Renal cortex interstitium (tissue), 11 donors: ENCODE measurements around the gene SPECC1L. TPM values are rescaled to one million over a fixed set of nuclear protein-coding genes. Genes with fewer than 3 reads are reported as not detected.

Source experiments
- DNase-seq, 11 donors: peaks; one replicate each; pipeline ENCODE4 v3.0.0-alpha.2; 2013; ENCODE audit warnings: low read depth in 9 of 11, low spot score in 4 of 11; ENCODE audit errors: extremely low read depth in 1 of 11
- polyA plus RNA-seq, 3 donors: library from polyadenylated mRNA; unstranded; fragments of 120-200 nt; gene quantifications; one replicate each; pipeline ENCODE4 v1.2.1, GENCODE V29; 2013; ENCODE audit not compliant: insufficient read length in 3 of 3

SPECC1L gene
- polyA plus RNA-seq, 3 donors, result 44.5 to 53.2 (median 51.3) TPM

- DNase-seq, result no peak
Measured at GRCh38 chr22:24335496-24335895, 64.9 kb downstream of the SPECC1L start.

DNA sequence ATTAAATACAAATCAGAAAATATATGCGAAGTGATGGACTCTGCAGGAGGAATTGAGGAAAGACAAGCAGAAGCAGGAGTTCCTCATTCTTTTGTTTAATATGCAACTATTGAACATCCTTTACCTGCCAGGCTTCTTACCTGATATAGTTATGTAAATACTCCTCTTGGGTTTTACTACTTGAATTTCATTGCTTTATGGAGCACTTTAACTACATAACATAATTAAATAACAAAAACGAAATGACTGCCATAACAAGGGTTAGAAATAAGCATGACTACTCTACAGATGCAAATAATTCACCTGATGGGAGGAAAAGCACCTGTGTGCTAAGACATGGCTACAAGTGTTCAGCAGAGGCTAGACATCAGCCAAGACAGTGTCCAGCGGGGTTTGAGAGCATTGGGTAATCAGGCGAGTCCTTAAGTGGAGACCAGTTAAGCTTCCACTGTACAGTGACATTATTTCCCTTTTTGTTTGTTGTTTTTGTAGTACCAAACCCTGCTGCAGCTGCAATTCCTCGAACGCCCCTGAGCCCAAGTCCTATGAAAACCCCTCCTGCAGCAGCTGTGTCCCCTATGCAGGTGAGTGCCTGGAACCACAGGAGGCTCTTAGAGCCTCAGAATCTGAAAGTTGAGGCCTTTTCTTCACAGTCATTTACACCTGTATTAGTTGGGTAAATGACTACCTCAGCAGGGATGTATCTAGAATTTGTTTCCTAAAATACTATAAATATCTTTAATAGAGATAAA lies 67.4 kb downstream of the SPECC1L start:
- DNase-seq, result no peak

GRCh38 chr22:24338726-24339451 lies 68.3 kb downstream of the SPECC1L start:
- no peak for DNase-seq

- DNase-seq, result no peak
Measured at GRCh38 chr22:24339452-24339747, 68.8 kb downstream of the SPECC1L start.

DNA sequence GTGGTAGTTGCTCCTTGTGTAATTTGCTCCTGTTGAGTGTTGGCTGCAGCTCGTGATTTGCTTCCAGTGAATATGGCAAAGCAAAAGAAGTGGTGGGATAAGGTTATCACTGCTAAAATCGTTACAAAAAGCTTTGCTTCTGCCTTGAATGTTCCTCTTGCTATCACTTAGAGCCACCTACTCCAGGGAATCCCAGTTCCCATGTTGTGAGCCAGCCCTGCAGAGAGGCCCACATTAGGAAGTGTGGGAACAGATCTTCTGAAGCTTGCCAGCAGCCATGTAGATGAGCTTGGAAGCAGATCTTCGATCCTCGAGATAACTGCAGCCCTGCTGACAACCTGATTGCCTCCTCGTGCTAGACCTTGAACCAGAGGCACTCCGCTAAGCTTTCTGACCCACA lies 71.0 kb downstream of the SPECC1L start:
- DNase-seq, result no peak

- no peak for DNase-seq
Measured at GRCh38 chr22:24350627-24351026, 80.0 kb downstream of the SPECC1L start.

DNA sequence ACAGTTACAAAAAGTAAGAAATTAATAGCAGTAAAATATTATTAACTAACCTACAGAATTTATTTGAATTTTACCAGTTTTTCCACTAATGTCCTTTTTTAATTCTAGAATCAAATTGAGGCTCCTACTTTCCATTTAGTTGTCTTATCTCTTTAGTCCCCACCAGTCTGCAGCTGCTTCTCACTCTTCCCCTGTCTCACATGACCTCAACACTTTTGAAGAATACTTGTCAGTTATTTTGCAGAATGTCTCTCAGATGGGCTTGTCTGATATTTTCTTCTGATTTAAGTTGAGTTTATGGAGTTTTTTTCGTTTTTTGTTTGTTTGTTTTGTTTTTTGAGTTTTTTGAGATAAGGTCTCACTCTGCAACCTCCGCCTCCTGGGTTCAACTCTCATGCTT lies 82.5 kb downstream of the SPECC1L start:
- DNase-seq, result no peak

- DNase-seq, result no peak
Measured at GRCh38 chr22:24355574-24355973, 84.9 kb downstream of the SPECC1L start.

GRCh38 chr22:24357547-24357946 lies 86.9 kb downstream of the SPECC1L start:
- DNase-seq, result no peak

DNA sequence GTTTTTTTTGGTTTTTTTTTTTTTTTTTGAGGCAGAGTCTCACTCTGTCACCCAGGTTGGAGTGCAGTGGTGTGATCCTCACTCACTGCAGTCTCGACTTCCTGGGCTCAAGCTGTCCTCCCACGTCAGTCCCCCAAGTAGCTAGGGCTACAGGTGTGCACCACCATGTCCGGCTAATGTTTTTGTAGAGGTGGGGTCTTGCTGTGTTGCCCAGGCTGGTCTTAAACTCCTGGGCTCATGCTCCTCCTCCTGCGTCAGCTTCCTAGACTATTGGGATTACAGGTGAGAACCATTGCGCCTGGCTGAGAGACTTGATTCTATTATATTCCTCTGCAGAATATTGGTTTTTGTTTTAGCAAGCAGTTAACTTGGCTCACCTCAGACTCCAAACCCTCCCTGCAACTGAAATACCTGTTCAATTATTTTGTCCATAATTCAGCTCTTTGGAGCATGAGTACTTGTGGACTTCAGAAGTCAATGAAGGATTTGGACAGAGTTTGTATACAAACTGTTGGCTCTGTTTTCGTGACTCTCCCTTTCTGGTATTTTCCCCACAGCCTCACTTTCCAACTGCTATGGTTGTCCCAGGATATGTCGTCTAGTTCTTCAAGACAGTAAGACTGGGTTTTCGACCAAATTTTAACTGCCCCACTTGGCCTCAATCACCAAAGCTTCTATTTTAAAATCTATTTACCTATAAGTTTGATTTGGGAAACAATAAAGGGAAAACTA lies 87.6 kb downstream of the SPECC1L start:
- no peak for DNase-seq

GRCh38 chr22:24359452-24360120 lies 89.0 kb downstream of the SPECC1L start:
- no peak for DNase-seq

- DNase-seq, result no peak
Measured at GRCh38 chr22:24361976-24362646, 91.5 kb downstream of the SPECC1L start.

DNA sequence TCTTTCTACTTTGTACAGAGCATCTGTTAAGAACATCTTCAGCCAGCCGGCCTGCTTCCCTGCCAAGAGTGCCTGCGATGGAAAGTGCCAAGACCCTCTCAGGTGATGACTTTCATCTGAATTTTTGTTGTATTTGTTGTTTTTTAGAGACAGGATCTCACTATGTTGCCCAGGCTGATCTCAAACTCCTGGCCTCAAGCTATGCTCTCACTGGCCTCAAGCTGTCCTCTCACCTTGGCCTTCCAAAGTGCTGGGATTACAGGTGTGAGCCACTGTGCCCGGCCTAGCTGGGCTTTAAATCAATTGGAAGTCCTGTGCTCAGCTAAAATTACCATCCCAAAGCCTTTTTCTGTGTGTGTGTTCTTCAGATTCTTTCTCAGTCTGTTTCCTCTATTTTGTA lies 92.6 kb downstream of the SPECC1L start:
- DNase-seq, result no peak

GRCh38 chr22:24366701-24367100 lies 96.1 kb downstream of the SPECC1L start:
- no peak for DNase-seq

DNA sequence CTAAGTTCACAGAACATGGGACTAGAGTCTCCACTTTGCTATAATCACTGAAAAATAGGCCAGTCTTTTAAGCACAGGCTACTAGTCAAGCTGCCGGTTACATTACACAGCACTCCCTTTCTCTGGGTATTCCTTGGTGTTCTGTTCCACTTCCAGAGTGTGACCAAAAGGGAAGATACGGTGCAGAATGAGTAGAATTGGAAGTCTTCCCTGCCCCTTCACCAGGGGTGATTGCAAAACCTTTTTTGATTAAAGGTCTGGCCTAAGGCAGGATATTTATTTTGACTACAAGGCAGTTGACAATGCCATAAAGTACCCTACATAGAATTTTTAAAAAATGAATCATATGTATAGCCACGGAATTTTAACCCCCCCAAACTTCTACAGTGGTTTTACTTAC lies 97.2 kb downstream of the SPECC1L start:
- no peak for DNase-seq

DNA sequence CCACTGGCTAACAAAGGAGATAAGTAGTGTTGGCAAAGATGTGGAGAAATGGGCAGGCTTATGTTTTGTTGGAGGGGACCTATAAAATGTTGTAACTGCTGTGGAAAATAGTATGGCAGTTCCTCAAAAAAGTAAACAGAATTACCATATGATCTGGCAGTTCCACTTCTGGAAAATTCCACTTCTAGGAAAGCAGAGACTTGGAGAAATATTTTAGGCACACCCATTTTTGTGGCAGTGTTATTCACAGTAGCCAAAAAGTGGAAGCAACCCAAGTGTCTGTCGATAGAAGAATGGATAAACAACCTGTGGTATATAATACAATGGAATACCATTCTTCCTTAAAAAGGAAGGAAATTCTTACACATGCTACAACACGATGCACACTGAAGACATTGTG lies 99.8 kb downstream of the SPECC1L start:
- DNase-seq, result no peak

DNA sequence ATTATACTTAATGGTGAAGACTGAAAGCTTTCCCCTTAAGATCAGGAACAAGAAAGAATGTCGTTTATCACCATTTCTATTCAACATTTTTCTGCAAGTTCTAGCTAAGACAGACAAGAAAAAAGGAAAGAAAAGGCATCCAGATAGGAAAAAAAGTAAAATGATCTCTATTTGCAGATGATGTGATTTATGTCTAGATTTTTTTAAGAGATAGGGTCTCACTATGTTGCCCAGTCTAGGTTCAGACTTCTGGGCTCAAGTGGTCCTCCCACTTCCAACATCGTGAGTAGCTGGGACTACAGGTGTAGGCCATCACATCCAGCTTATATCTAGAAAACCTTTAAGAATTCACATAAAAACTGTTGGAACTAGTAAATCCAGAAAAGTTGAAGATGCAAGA lies 105.4 kb downstream of the SPECC1L start:
- DNase-seq, result no peak

- no peak for DNase-seq
Measured at GRCh38 chr22:24376586-24376985, 106.0 kb downstream of the SPECC1L start.

DNA sequence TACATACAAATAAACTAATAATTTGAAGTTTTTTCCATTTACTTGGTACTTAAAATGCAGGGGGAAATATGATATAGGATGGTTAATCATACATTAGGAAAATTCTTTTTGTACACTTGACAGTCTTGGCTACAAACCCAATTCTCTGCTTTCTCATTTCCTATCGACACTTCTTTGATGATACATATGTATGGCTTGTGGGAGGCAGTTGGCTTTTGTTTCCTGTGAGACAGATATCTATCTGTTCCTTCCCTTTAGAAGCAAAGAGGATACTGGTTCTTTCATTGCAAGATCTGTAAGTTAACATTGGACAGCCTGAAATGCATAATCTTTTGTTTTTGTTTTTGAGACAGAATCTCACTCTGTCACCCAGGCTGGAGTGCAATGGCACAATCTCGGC lies 108.9 kb downstream of the SPECC1L start:
- DNase-seq, result no peak
